Measurements from ENCODE around the gene DDX39B. TPM values are rescaled to one million over a fixed set of nuclear protein-coding genes. Genes with fewer than 3 reads are reported as not detected.

Gene DDX39B
- total RNA-seq, 1 donor from 2014 or later: 336 TPM

- Mint-ChIP-seq H3K27me3 (ENCODE audit: unreplicated experiment) (peaks cover 2% of the 10 kb centered on the region), H3K9me3 (ENCODE audit: unreplicated experiment) (no peaks in the 10 kb centered on the region), H3K4me3 (ENCODE audit: unreplicated experiment) (peak overlapping the region; percentile 85), H3K4me1 (ENCODE audit: unreplicated experiment) (peaks cover 10% of the 10 kb centered on the region), H3K36me3 (ENCODE audit: low read depth, unreplicated experiment) (no peaks in the 10 kb centered on the region), H3K27ac (ENCODE audit: unreplicated experiment) (peak overlapping the region; percentile 87)
- TF ChIP-seq, protein P1, sequence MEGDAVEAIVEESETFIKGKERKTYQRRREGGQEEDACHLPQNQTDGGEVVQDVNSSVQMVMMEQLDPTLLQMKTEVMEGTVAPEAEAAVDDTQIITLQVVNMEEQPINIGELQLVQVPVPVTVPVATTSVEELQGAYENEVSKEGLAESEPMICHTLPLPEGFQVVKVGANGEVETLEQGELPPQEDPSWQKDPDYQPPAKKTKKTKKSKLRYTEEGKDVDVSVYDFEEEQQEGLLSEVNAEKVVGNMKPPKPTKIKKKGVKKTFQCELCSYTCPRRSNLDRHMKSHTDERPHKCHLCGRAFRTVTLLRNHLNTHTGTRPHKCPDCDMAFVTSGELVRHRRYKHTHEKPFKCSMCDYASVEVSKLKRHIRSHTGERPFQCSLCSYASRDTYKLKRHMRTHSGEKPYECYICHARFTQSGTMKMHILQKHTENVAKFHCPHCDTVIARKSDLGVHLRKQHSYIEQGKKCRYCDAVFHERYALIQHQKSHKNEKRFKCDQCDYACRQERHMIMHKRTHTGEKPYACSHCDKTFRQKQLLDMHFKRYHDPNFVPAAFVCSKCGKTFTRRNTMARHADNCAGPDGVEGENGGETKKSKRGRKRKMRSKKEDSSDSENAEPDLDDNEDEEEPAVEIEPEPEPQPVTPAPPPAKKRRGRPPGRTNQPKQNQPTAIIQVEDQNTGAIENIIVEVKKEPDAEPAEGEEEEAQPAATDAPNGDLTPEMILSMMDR (IDR thresholded peaks at IDR 0.05; ENCODE audit: unreplicated experiment): no peak
- no peak for DNase-seq (ENCODE audit: low spot score)
These were observed 6.1 kb upstream of the DDX39B start for GRCh38 chr6:31547727-31548543.

GRCh38 chr6:31546958-31547726 lies 5.3 kb upstream of the DDX39B start, which contains the start of gene NFKBIL1:
Gene NFKBIL1 (plus strand): TSS chr6:31547608. CDS start chr6:31547695, 87 bp downstream.
- Mint-ChIP-seq H3K36me3 (ENCODE audit: low read depth, unreplicated experiment) (no peaks in the 10 kb centered on the region), H3K4me1 (ENCODE audit: unreplicated experiment) (peaks cover 10% of the 10 kb centered on the region), H3K27ac (ENCODE audit: unreplicated experiment) (peak within 1 kb of the TSS; percentile 87), H3K9me3 (ENCODE audit: unreplicated experiment) (no peaks in the 10 kb centered on the region), H3K27me3 (ENCODE audit: unreplicated experiment) (peaks cover 2% of the 10 kb centered on the region), H3K4me3 (ENCODE audit: unreplicated experiment) (peak within 1 kb of the TSS; percentile 85)
- DNase-seq (ENCODE audit: low spot score): peak; percentile 67
- TF ChIP-seq, protein P1 (IDR thresholded peaks at IDR 0.05; ENCODE audit: unreplicated experiment): no peak

DNA sequence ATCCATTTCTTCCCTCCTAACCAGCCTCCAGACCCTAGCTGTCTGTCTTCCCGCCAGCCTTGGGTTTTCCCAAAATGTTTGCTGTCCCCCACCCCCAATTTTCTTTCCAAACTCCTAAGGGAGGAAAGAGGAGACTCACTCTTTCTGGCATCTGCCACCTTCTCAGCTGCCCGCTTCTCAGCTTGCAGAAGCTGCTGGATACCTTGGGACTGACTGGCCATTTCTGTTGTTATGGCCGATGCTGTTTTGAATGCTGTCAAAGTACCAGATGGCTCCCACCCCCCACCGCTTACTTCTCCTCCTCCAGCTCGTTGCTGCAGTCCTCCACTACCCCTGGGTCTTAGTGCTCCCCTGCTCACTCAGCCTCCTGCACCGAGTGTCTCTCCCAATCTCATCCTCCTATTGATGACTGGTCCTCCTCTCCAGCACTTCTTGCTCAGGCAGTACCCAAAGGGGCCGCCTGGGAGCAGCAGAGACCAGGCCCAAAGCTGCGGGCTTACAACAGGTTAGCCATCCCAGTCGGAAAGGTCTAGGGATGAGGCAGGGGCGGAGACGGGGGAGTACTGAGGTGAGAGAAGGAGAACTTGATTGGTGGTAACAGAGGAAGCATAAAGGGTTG lies 4.6 kb upstream of the DDX39B start, which contains the start of gene ATP6V1G2:
Gene ATP6V1G2, minus strand, starts transcription at position 270 of the 619 bp plus-strand sequence. Its CDS starts 49 bp downstream, at position 221.
- Mint-ChIP-seq H3K27me3 (ENCODE audit: unreplicated experiment) (peaks cover 2% of the 10 kb centered on the region), H3K4me1 (ENCODE audit: unreplicated experiment) (peaks cover 10% of the 10 kb centered on the region), H3K9me3 (ENCODE audit: unreplicated experiment) (no peaks in the 10 kb centered on the region), H3K36me3 (ENCODE audit: low read depth, unreplicated experiment) (no peaks in the 10 kb centered on the region), H3K4me3 (ENCODE audit: unreplicated experiment) (peak within 1 kb of the TSS; percentile 85), H3K27ac (ENCODE audit: unreplicated experiment) (peak within 1 kb of the TSS; percentile 87)
- peak; percentile 87 for DNase-seq (ENCODE audit: low spot score)
- TF ChIP-seq, protein P1 (IDR thresholded peaks at IDR 0.05; ENCODE audit: unreplicated experiment): peak; percentile 67

GRCh38 chr6:31545291-31545690 lies 3.5 kb upstream of the DDX39B start:
- TF ChIP-seq, protein P1 (IDR thresholded peaks at IDR 0.05; ENCODE audit: unreplicated experiment): no peak
- Mint-ChIP-seq H3K36me3 (ENCODE audit: low read depth, unreplicated experiment) (peaks cover 6% of the 10 kb centered on the region), H3K27me3 (ENCODE audit: unreplicated experiment) (peaks cover 4% of the 10 kb centered on the region), H3K9me3 (ENCODE audit: unreplicated experiment) (no peaks in the 10 kb centered on the region), H3K4me1 (ENCODE audit: unreplicated experiment) (peaks cover 16% of the 10 kb centered on the region), H3K4me3 (ENCODE audit: unreplicated experiment) (peak overlapping the region; percentile 49), H3K27ac (ENCODE audit: unreplicated experiment) (no peak overlapping the region)
- no peak for DNase-seq (ENCODE audit: low spot score)

Data from endothelial cell (in vitro differentiated cells).